ENCODE measurements around the gene TNPO3.
A peak's percentile ranks its signal among the peaks of the same experiment; 100 is the strongest.

GRCh38 chr7:128914566-128915151, 140.3 kb downstream of the TNPO3 start:
- TF ChIP-seq CTCF (IDR thresholded peaks at IDR 0.05; ENCODE audit: low read depth, low read length) = peak; percentile 30
- TF ChIP-seq EZH2phosphoT487 (IDR thresholded peaks at IDR 0.05; ENCODE audit: low read depth) = no peak

Measured in OCI-LY3 (cell line).